GM12878 (cell line): Measurements from ENCODE around the gene FIGNL2. TPM values are rescaled to one million over a fixed set of nuclear protein-coding genes. Genes with fewer than 3 reads are reported as not detected.

Experiments used
- ATAC-seq: fragments of 200-7000 bp; cut with Tn5 transposase; 3 replicates; pipeline ENCODE4 v1.9.1; 2020; ENCODE audit warnings: mild to moderate bottlenecking, moderate library complexity
- BruUV-seq: library from RNA; stranded (reverse); fragments of 400-500 nt; replicated peaks from 2 replicates; lab custom pipeline; 2021; lab: Mats Ljungman, UMichigan
- CTCF ChIA-PET: fragments of 300-600 bp; sonication (Branson Sonifier 250); formaldehyde crosslinking; extraction: SDS; loops from one replicate; lab custom pipeline; 2021; ENCODE audit warnings: inconsistent platforms; lab: Yijun Ruan, JAX
- POLR2A ChIA-PET: fragments of 350-600 bp; formaldehyde crosslinking; extraction: SDS; loops from one replicate; lab custom pipeline; 2021; ENCODE audit warnings: inconsistent platforms; lab: Charles Lee
- RAD21 ChIA-PET: fragments of 300-600 bp; sonication (Branson Sonifier 250); formaldehyde crosslinking; loops from one replicate; lab custom pipeline; 2023; ENCODE audit warnings: antibody characterized with exemption; ENCODE audit not compliant: unreplicated experiment; lab: Charles Lee
- SMC1A ChIA-PET: fragments of 300-600 bp; sonication (Branson Sonifier 250); formaldehyde crosslinking; loops from one replicate; lab custom pipeline; 2023; ENCODE audit not compliant: unreplicated experiment, uncharacterized antibody; lab: Charles Lee
- DNase-seq: peaks from one replicate; pipeline ENCODE4 v3.0.0-alpha.2; 2011; ENCODE audit warnings: low read depth, low spot score
- FAIRE-seq: peaks from 3 replicates; lab custom pipeline; 2011; peaks lifted over from hg19 to GRCh38; lab: Jason Lieb, UNC
- H2AFZ ChIP-seq: 2 replicates; pipeline ENCODE4 v1.6.0; 2011; ENCODE audit warnings: low read depth, low read length, control low read depth; ENCODE audit not compliant: control insufficient read depth
- H3K27ac ChIP-seq: 2 replicates; pipeline ENCODE4 v1.5.1; 2011; ENCODE audit warnings: control low read depth; ENCODE audit not compliant: control insufficient read depth, insufficient read depth
- H3K27me3 ChIP-seq, 2 experiments: replicated peaks in 1 of 2; 2 replicates each; pipeline versions ENCODE4 v1.6.0 to v1.6.1; 2011; ENCODE audit warnings: low read length in 1 of 2; ENCODE audit not compliant: control insufficient read depth in 2 of 2, insufficient read depth in 2 of 2
- H3K36me3 ChIP-seq, 2 experiments: 2 replicates each; pipeline ENCODE4 v1.5.1; 2011; ENCODE audit warnings: low read length in 1 of 2; ENCODE audit not compliant: control insufficient read depth in 2 of 2, insufficient read depth in 2 of 2
- H3K4me1 ChIP-seq: 2 replicates; pipeline ENCODE4 v1.6.1; 2011; ENCODE audit warnings: mild to moderate bottlenecking, low read length, moderate library complexity, mixed read lengths; ENCODE audit not compliant: control insufficient read depth, insufficient read depth
- H3K4me2 ChIP-seq: 2 replicates; pipeline ENCODE4 v1.6.0; 2011; ENCODE audit warnings: control low read depth; ENCODE audit not compliant: control insufficient read depth, insufficient read depth
- H3K4me3 ChIP-seq: fragments of 200-600 bp; sonication (generic); 2 replicates; pipeline ENCODE4 v1.5.1; 2016
- H3K79me2 ChIP-seq: 2 replicates; pipeline ENCODE4 v1.6.0; 2011; ENCODE audit warnings: low read length; ENCODE audit not compliant: control insufficient read depth, insufficient read depth
- H3K9ac ChIP-seq: 2 replicates; pipeline ENCODE4 v1.8.0; 2011; ENCODE audit warnings: low read length, control low read depth, mixed read lengths; ENCODE audit not compliant: control insufficient read depth, insufficient read depth
- H3K9me3 ChIP-seq: replicated peaks from 3 replicates; pipeline ENCODE4 v1.5.1; 2011; ENCODE audit warnings: mild to moderate bottlenecking, low read length; ENCODE audit not compliant: control insufficient read depth, insufficient read depth
- H4K20me1 ChIP-seq: 2 replicates; pipeline ENCODE4 v1.6.0; 2011; ENCODE audit not compliant: control insufficient read depth, insufficient read depth
- BCL3 ChIP-seq: IDR thresholded peaks from 2 replicates; pipeline ENCODE4 v1.6.1; 2011; ENCODE audit warnings: borderline replicate concordance, low read depth, mild to moderate bottlenecking, moderate library complexity, low read length; ENCODE audit not compliant: insufficient read depth, poor library complexity, severe bottlenecking
- IRF4 ChIP-seq: IDR thresholded peaks from 2 replicates; pipeline ENCODE4 v1.6.1; 2011; ENCODE audit warnings: low read depth, low read length
- RELA ChIP-seq: fragments of 450-650 bp; IDR thresholded peaks from 2 replicates; pipeline ENCODE4 v1.8.0; 2014; ENCODE audit warnings: borderline replicate concordance; ENCODE audit not compliant: partially characterized antibody
- RFX5 ChIP-seq: IDR thresholded peaks from 2 replicates; pipeline ENCODE4 v1.6.1; 2011; ENCODE audit warnings: low read depth, low read length, improper control_type of control experiment
- SUZ12 ChIP-seq: fragments of 200-600 bp; sonication (generic); IDR thresholded peaks from one replicate; pipeline ENCODE4 v1.6.1; 2018; ENCODE audit warnings: antibody characterized with exemption, mild to moderate bottlenecking; ENCODE audit not compliant: unreplicated experiment
- ZBED1 ChIP-seq: IDR thresholded peaks from 2 replicates; pipeline ENCODE4 v1.6.1; 2016; ENCODE audit warnings: borderline replicate concordance
- ZNF24 ChIP-seq: fragments of 450-650 bp; IDR thresholded peaks from 2 replicates; pipeline ENCODE4 v1.6.1; 2017; ENCODE audit warnings: antibody characterized with exemption, mild to moderate bottlenecking
- WGBS: methylation state at CpG from one replicate; pipeline ENCODE4 v1.1.6; 2016; ENCODE audit warnings: low lambda C conversion rate; ENCODE audit not compliant: insufficient replicate concordance, insufficient coverage; ENCODE audit errors: missing lambda C conversion rate; 5-methylcytosine and 5-hydroxymethylcytosine counted together
- in situ Hi-C: fragments of 300-500 bp; cut with MboI; formaldehyde crosslinking; loops from 9 replicates; pipeline ENCODE4 v1.14.3; 2018; ENCODE audit warnings: mixed read lengths
- intact Hi-C: fragments of 100-400 bp; cut with micrococcal nuclease; formaldehyde crosslinking; loops from one replicate; pipeline ENCODE4 v1.14.2; 2022; ENCODE audit not compliant: unreplicated experiment
- polyA plus RNA-seq, 11 experiments: library from polyadenylated mRNA; depleted of rRNA in 4 of 11; unstranded in 6 of 11; stranded (reverse) in 5 of 11; fragments of >200 nt; fragmentation: Nextera tagmentation in 4 of 11; fragmentation: Illumina TruSeq in 1 of 11; extraction: Ambion mirVana in 4 of 11; extraction: Trizol in 1 of 11; gene quantifications; 1 replicate in 1 of 11; 2 replicates in 10 of 11; pipeline versions ENCODE4 v1.2.1 to v1.2.3, GENCODE V29; 2011 to 2016; ENCODE audit warnings: inconsistent platforms in 2 of 11, missing spikeins in 2 of 11, low read depth in 1 of 11
- total RNA-seq, 4 experiments: library from RNA; depleted of rRNA in 3 of 4; stranded (reverse); fragments of >200 nt in 3 of 4; fragmentation: Illumina TruSeq in 1 of 4; extraction: Trizol in 1 of 4; gene quantifications; 2 replicates each; pipeline versions ENCODE4 v1.2.1 to v1.2.3, GENCODE V29; 2013 to 2021

Gene FIGNL2
- total and polyA plus RNA-seq, 10 of the 15 experiments (the other 5 are each of a cell fraction or from before 2014, with no cell fraction given) = not detected

- SMC1A ChIA-PET = no interaction called here
- no peak for ATAC-seq
- H3K36me3 ChIP-seq = no peaks in the 10 kb centered on the region
- H3K9me3 ChIP-seq = no peaks in the 10 kb centered on the region
- no peak overlapping the region for H3K4me2 ChIP-seq
- no peaks in the 10 kb centered on the region for H3K79me2 ChIP-seq
- no peak overlapping the region for H2AFZ ChIP-seq
- WGBS = 37% methylated on average over 5 of the region's 5 CpGs
- in situ Hi-C loops = no loop called here
- CTCF ChIA-PET = no interaction called here
- no peaks in the 10 kb centered on the region; the same call in 1 of the 2 replicates for H3K4me1 ChIP-seq
- POLR2A ChIA-PET = no interaction called here
- no peak for FAIRE-seq
- BruUV-seq = no TSS peak
- no peak for TF ChIP-seq RFX5
- TF ChIP-seq ZBED1 = no peak
- no peak for TF ChIP-seq RELA
- no peak for TF ChIP-seq IRF4
- no peak for TF ChIP-seq SUZ12
- TF ChIP-seq ZNF24 = no peak
- no peak for TF ChIP-seq BCL3
- no peak overlapping the region for H3K9ac ChIP-seq
- intact Hi-C loops = no loop called here
- DNase-seq = no peak
- H3K27ac ChIP-seq = no peak overlapping the region
- no peak overlapping the region for H3K4me3 ChIP-seq
- RAD21 ChIA-PET = no interaction called here
- H3K27me3 ChIP-seq = peaks cover 2 to 6% of the 10 kb centered on the region in 2 experiments
- H4K20me1 ChIP-seq = no peaks in the 10 kb centered on the region
These were observed 19.5 kb downstream of the FIGNL2 start for GRCh38 chr12:51829011-51829481.
